Inflammatory macrophage (primary cell): ENCODE results near the gene CACNB2.

Experiments used
- DNase-seq, 2 donors: peaks; one replicate each; pipeline ENCODE4 v3.0.0-alpha.2; 2020 to 2022

CACNB2 gene

GRCh38 chr10:18231480-18231879 is 91.3 kb downstream of the CACNB2 start:
- no peak for DNase-seq

DNA sequence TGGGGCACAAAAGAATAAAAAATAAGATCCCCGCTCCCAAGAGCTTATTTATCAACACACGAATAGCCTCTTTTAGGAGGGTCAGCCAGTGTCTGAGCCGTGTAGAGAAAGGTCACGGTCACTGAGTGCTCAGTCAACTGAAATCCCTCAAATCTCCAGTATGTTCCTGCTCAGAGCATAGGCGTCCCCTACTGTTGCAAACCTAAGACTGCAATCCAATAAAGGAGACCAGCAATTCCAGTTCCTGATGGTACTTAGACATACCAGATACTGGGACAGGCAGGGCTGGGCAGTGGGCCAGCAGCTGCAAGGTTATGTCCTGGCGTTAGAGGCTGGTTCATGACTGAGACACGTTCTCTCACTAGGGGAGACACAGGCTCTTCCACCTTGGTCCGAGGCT is 93.6 kb downstream of the CACNB2 start:
- DNase-seq: no peak

GRCh38 chr10:18235477-18235876 is 95.3 kb downstream of the CACNB2 start:
- DNase-seq: no peak

DNA sequence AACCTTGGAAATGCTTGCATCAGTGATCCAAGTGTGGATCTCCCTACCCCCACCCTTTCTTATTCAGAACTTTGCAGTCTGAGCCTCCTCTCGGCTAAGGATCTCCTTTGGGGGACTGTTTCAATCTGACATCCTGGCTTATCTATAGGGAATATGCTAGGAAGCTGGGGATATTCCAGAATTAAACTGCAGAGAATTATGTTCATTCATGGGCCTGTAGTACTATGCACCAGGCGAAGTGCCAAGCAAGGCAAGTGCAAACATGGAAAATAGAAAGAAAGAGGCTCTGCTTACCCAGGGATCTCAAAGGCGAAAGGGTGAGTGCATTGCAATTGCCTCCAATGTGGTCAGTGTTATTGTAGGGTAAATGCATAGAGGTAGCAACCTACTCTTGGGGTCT is 96.5 kb downstream of the CACNB2 start:
- DNase-seq: no peak

DNA sequence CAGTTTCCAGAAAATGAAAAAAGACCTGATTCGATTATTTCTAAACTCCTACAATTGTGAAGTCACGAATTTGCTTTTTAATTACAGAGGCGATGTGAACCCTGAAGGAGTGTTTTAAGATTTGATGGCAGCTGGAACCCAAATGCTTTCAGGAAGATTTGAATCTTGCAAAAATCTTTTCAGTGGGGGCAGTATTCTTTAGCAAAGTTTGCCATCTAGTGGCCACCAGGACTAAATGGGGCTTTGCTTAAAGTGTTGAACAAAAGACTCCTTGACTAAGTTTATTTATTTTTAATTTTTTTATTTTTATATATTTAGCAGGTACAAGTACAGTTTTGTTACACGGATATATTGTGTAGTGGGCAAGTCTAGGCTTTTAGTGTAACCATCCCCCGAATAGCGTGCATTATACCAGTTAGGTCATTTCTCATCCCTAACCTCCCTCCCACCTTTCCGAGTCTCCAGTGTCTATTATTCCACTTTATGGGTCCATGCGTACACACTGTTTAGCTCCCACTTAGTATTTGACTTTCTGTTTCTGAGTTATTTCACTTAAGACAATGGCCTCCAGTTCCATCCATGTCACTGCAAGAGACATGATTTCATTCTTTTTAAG is 98.8 kb downstream of the CACNB2 start:
- DNase-seq: peak; percentile 54 to 62

- peak; percentile 54 to 71 for DNase-seq
Measured at GRCh38 chr10:18240185-18240882, 100.1 kb downstream of the CACNB2 start.

- no peak for DNase-seq
Measured at GRCh38 chr10:18246967-18247366, 106.7 kb downstream of the CACNB2 start.

GRCh38 chr10:18252086-18252485 is 111.9 kb downstream of the CACNB2 start:
- no peak for DNase-seq

GRCh38 chr10:18254086-18254485 is 113.9 kb downstream of the CACNB2 start:
- DNase-seq: no peak

GRCh38 chr10:18254692-18255091 is 114.5 kb downstream of the CACNB2 start:
- DNase-seq: no peak

DNA sequence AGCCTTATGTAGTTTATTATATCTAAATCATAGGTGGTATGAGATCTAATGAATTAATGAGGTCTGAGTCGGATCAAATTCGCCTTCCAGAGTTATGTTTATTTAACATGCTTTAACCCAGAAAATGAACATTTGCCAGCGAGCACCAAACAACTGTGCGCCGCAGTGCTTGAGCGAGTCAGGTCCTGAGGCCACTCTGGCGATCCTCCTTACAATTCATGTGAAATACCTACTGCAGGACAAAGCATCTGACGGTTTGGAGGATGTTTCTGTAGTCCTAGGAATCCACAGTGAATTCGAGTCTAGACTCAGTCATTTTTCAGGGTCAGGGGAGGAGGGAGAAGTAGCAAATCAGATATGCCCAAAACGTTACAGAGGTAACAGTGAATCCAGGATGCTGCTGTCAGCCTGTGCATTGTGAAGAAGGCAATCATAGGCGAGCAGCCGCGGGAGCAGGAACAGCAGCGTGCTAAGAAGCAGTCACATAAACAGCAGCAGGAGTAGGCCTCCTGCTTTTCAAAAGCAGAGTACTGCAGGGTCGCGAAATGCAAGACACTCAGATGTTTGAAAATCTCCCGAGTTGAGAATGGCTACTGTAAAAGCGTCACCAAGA is 120.2 kb downstream of the CACNB2 start:
- DNase-seq: no peak

DNA sequence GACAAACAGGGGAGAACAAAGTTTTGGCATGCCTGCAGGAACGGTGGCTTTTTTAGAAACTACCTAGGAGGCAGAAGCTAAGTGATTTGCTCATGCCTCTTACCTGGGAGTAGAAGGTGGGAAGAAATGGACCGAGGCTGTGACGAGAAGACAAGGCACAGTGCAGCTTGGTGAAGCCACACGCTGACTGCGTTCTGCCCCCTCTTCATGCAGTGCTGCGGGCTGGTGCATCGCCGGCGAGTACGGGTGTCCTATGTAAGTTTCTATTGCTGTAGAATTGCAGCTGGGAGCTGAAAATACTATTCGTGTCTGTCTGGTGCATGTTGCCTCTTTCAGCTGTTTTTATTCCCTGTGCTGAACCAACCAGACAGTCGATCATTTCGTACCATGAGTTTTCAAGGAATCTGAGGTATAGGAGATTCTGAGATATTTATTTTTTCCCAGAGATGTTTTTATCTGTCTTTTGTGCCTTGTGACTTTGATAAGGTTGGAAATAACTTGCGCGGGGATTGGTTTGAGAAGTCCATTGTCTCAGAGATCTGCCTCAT is 120.9 kb downstream of the CACNB2 start:
- no peak for DNase-seq

GRCh38 chr10:18261768-18262231 is 121.6 kb downstream of the CACNB2 start:
- DNase-seq: peak; percentile 6 to 14

GRCh38 chr10:18264466-18265050 is 124.3 kb downstream of the CACNB2 start:
- DNase-seq: no peak

DNA sequence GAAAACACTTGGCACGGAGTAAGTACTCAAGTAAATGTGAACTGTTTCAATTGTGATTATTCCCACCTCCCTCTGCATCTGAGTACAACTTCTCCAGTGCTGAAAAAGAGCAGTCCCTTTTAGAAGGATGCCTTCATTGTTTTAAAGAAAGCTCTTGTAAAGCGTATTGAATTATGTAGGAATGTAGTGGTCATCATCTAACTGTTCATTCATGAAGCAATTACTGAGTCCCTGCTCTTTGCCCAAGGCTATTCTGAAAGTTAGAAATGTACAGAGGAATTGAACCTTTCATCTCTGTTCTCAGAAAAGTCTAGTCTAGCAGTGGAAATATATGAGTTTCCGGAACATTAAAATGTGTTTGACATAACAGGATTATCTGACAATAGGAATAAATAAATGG is 127.8 kb downstream of the CACNB2 start:
- DNase-seq: no peak

- no peak for DNase-seq
Measured at GRCh38 chr10:18271491-18271890, 131.3 kb downstream of the CACNB2 start.

- no peak for DNase-seq
Measured at GRCh38 chr10:18273039-18273438, 132.8 kb downstream of the CACNB2 start.

DNA sequence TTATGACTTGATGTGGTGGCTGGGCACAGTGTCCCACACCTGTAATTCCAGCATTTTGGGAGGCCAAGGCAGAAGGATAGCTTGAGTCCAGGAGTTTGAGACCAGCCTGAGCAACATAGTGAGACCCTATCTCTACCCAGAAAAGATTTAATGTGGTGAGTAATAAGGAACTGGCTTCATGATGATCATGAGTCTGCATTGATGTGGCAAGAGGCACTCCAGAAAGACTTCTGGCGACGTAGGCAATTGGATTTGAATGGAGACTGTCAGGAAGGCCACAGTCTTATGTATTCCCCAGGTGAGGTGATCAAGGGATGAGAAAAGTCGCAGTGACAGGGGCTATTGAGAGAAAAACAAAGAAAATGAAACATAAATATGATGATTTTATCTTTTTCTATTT is 138.0 kb downstream of the CACNB2 start:
- peak; percentile 48 to 53 for DNase-seq

- DNase-seq: peak; percentile 70 to 86
Measured at GRCh38 chr10:18279173-18279572, 138.9 kb downstream of the CACNB2 start.

GRCh38 chr10:18282094-18282493 is 141.9 kb downstream of the CACNB2 start:
- no peak for DNase-seq

DNA sequence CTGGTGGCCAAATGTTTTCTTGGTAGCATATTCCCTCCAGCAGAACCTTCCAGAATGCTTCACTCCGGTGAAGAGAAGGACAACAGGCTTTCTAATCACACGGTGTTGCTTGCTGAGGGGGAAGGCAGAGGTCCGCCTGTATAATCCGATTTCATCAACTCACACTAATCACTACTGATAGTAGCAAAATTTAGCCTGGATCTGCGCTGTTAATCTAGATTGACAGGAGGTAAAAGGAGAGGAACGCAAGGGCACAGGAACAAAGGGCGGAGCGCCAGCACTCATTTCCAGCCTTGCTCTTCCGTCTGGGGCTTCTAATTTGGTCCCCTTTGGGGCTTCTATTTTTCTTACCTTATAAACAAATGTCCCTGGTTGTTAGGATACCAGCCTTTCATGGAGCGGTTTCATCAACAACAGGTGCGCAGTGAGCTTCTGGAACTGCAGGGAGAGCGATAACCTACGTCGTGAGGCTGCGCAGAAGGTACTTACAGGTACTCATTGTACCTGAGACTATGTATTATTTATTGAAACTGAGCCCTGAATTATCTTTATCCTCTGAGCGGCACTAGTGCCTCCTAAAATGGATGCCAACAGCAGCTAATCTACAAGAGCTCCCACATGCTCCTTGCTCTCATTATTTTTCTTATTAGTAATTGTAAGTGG is 150.6 kb downstream of the CACNB2 start:
- DNase-seq: no peak
